Trophoblast cell (in vitro differentiated cells and primary cell): Measurements from ENCODE around the gene BGLAP.

Source experiments
- DNase-seq, 2 donors: peaks; one replicate each; pipeline ENCODE4 v3.0.0-alpha.2; 2016
- H2AFZ ChIP-seq: 2 replicates; pipeline ENCODE4 v1.6.1; 2013; ENCODE audit warnings: low read length, moderate library complexity, mild to moderate bottlenecking; ENCODE audit not compliant: insufficient read depth, poor library complexity
- H2AK5ac ChIP-seq: 2 replicates; pipeline ENCODE4 v1.6.1; 2013; ENCODE audit warnings: mild to moderate bottlenecking, low read length
- H2BK120ac ChIP-seq: 2 replicates; pipeline ENCODE4 v1.6.1; 2013; ENCODE audit warnings: low read length, mild to moderate bottlenecking, moderate library complexity; ENCODE audit not compliant: insufficient read depth, poor library complexity
- H2BK12ac ChIP-seq: 2 replicates; pipeline ENCODE4 v1.6.1; 2013; ENCODE audit warnings: mild to moderate bottlenecking, low read length, moderate library complexity
- H2BK5ac ChIP-seq: 2 replicates; pipeline ENCODE4 v1.6.1; 2013; ENCODE audit warnings: low read length, low read depth, moderate library complexity, mild to moderate bottlenecking; ENCODE audit not compliant: poor library complexity
- H3K14ac ChIP-seq: 2 replicates; pipeline ENCODE4 v1.6.1; 2013; ENCODE audit warnings: mild to moderate bottlenecking, low read length
- H3K18ac ChIP-seq: 2 replicates; pipeline ENCODE4 v1.6.1; 2013; ENCODE audit warnings: mild to moderate bottlenecking, low read length
- H3K23ac ChIP-seq: 2 replicates; pipeline ENCODE4 v1.6.1; 2013; ENCODE audit warnings: low read length
- H3K27ac ChIP-seq: 2 replicates; pipeline ENCODE4 v1.5.1; 2013; ENCODE audit warnings: low read depth, mild to moderate bottlenecking, inconsistent platforms, low read length, moderate library complexity
- H3K27me3 ChIP-seq: 2 replicates; pipeline ENCODE4 v1.6.1; 2013; ENCODE audit warnings: inconsistent platforms, mild to moderate bottlenecking, low read length, moderate library complexity; ENCODE audit not compliant: insufficient read depth
- H3K36me3 ChIP-seq, 2 experiments: 1 replicate in 1 of 2; 2 replicates in 1 of 2; pipeline ENCODE4 v1.6.1; 2013; ENCODE audit warnings: low read length in 2 of 2, mild to moderate bottlenecking in 2 of 2, moderate library complexity in 1 of 2; ENCODE audit not compliant: insufficient read depth in 2 of 2, control insufficient read depth in 1 of 2
- H3K4ac ChIP-seq: 2 replicates; pipeline ENCODE4 v1.6.1; 2013; ENCODE audit warnings: low read depth, mild to moderate bottlenecking, low read length, moderate library complexity
- H3K4me1 ChIP-seq, 2 experiments: 1 replicate in 1 of 2; 2 replicates in 1 of 2; pipeline ENCODE4 v1.6.1; 2013; ENCODE audit warnings: low read length in 2 of 2, mild to moderate bottlenecking in 2 of 2, moderate library complexity in 1 of 2; ENCODE audit not compliant: insufficient read depth in 2 of 2, control insufficient read depth in 1 of 2
- H3K4me2 ChIP-seq: 2 replicates; pipeline ENCODE4 v1.6.1; 2013; ENCODE audit warnings: inconsistent platforms, mild to moderate bottlenecking, low read length, moderate library complexity
- H3K4me3 ChIP-seq: 2 replicates; pipeline ENCODE4 v1.5.1; 2013; ENCODE audit warnings: mild to moderate bottlenecking, low read depth, low read length, inconsistent platforms
- H3K79me1 ChIP-seq: one replicate; pipeline ENCODE4 v1.6.1; 2013; ENCODE audit warnings: low read length
- H3K79me2 ChIP-seq: 2 replicates; pipeline ENCODE4 v1.6.1; 2013; ENCODE audit warnings: low read length, mild to moderate bottlenecking; ENCODE audit not compliant: control insufficient read depth, insufficient read depth, poor library complexity
- H3K9ac ChIP-seq: 2 replicates; pipeline ENCODE4 v1.6.1; 2013; ENCODE audit warnings: mild to moderate bottlenecking, low read length
- H3K9me3 ChIP-seq: 2 replicates; pipeline ENCODE4 v1.6.1; 2013; ENCODE audit warnings: low read depth, mild to moderate bottlenecking, control low read depth, inconsistent platforms, low read length; ENCODE audit not compliant: insufficient read depth
- H4K12ac ChIP-seq: 2 replicates; pipeline ENCODE4 v1.6.1; 2013; ENCODE audit warnings: low read depth, mild to moderate bottlenecking, low read length, moderate library complexity
- H4K8ac ChIP-seq: 2 replicates; pipeline ENCODE4 v1.6.1; 2013; ENCODE audit warnings: low read depth, mild to moderate bottlenecking, low read length, moderate library complexity
- H4K91ac ChIP-seq: one replicate; pipeline ENCODE4 v1.6.1; 2013; ENCODE audit warnings: low read depth, mild to moderate bottlenecking, low read length, moderate library complexity
- WGBS: extraction: QIAGEN DNeasy Blood & Tissue Kit; methylation state at CpG from one replicate; pipeline ENCODE4 v1.1.7; 2013; ENCODE audit warnings: missing lambda C conversion rate; ENCODE audit not compliant: insufficient read length, insufficient coverage; ENCODE audit errors: extremely low coverage; 5-methylcytosine and 5-hydroxymethylcytosine counted together

The BGLAP gene

DNA sequence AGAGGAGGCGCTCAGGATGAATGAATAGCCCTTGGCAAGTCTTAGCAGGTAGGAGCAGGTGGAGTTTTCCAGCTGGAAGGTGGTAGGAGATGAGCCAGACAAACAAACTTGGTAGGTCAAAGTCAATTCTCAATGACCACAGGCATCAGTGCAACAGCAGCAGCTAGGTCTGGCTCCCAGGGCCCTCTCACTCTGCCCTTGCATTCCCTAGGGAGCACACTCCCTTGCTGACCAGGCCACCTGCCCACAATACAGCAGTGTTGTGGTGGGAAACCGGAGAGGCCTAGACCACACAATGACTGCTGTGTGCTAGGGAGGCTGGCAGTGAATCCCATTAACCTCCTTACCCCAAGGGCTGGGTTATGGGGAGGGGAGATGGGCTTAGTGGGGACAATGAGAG, 18.9 kb downstream of the BGLAP start:
- no peak overlapping the region for H3K9ac ChIP-seq
- H2BK120ac ChIP-seq: no peak overlapping the region
- H2BK5ac ChIP-seq: no peak overlapping the region
- no peak overlapping the region for H3K4ac ChIP-seq
- H2AK5ac ChIP-seq: no peak overlapping the region
- WGBS: no CpG with 5 or more reads among the region's 2 CpGs
- no peak overlapping the region for H3K27ac ChIP-seq
- no peaks in the 10 kb centered on the region for H3K9me3 ChIP-seq
- no peak overlapping the region for H4K12ac ChIP-seq
- no peak overlapping the region for H2AFZ ChIP-seq
- H3K27me3 ChIP-seq: no peaks in the 10 kb centered on the region
- no peak overlapping the region for H4K8ac ChIP-seq
- peaks cover 75 to 87% of the 10 kb centered on the region in 2 experiments for H3K36me3 ChIP-seq
- DNase-seq: no peak
- no peak overlapping the region for H3K18ac ChIP-seq
- no peak overlapping the region for H3K14ac ChIP-seq
- H3K23ac ChIP-seq: no peak overlapping the region
- no peak overlapping the region for H2BK12ac ChIP-seq
- no peaks in the 10 kb centered on the region for H3K79me2 ChIP-seq
- H3K4me2 ChIP-seq: no peak overlapping the region
- no peaks in the 10 kb centered on the region for H3K4me1 ChIP-seq
- no peak overlapping the region for H3K4me3 ChIP-seq
- H4K91ac ChIP-seq: no peak overlapping the region
- no peaks in the 10 kb centered on the region for H3K79me1 ChIP-seq

- H3K79me2 ChIP-seq: no peaks in the 10 kb centered on the region
- no peak overlapping the region for H4K8ac ChIP-seq
- no peak overlapping the region for H3K9ac ChIP-seq
- no peak overlapping the region for H2AFZ ChIP-seq
- no peak overlapping the region for H3K14ac ChIP-seq
- H3K18ac ChIP-seq: no peak overlapping the region
- H3K79me1 ChIP-seq: no peaks in the 10 kb centered on the region
- H3K4me2 ChIP-seq: no peak overlapping the region
- DNase-seq: peak in 1 of 2 donors; percentile 47
- no peak overlapping the region for H4K91ac ChIP-seq
- no peak overlapping the region for H2AK5ac ChIP-seq
- H3K27ac ChIP-seq: no peak overlapping the region
- H3K36me3 ChIP-seq: peaks cover 82 to 90% of the 10 kb centered on the region in 2 experiments
- no peak overlapping the region for H2BK12ac ChIP-seq
- no peak overlapping the region for H2BK120ac ChIP-seq
- H4K12ac ChIP-seq: no peak overlapping the region
- H3K9me3 ChIP-seq: no peaks in the 10 kb centered on the region
- H3K4me1 ChIP-seq: no peaks in the 10 kb centered on the region
- H3K4ac ChIP-seq: no peak overlapping the region
- H3K4me3 ChIP-seq: no peak overlapping the region
- H2BK5ac ChIP-seq: no peak overlapping the region
- no CpG with 5 or more reads among the region's 9 CpGs for WGBS
- no peak overlapping the region for H3K23ac ChIP-seq
- no peaks in the 10 kb centered on the region for H3K27me3 ChIP-seq
Measured at GRCh38 chr1:156262461-156263287, 20.7 kb downstream of the BGLAP start.

DNA sequence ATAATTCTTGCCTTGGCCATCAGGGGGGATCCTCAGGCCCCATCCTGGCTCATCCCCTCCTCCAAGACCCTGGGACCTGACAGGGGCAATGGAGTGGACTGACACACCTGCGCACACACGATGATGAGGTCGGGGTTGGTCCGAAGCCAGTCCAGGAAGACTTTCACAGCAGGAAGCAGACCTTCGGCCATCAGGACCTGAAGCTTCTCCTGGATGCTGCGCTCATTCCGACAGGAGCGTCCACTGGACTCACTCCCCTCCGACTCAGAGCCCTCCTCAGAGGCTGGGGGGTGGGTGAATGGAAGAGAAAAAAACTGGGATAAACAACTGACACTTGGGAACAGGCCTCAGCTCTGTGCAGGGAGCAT, 21.3 kb downstream of the BGLAP start:
- H3K9me3 ChIP-seq: no peaks in the 10 kb centered on the region
- no CpG with 5 or more reads among the region's 9 CpGs for WGBS

DNA sequence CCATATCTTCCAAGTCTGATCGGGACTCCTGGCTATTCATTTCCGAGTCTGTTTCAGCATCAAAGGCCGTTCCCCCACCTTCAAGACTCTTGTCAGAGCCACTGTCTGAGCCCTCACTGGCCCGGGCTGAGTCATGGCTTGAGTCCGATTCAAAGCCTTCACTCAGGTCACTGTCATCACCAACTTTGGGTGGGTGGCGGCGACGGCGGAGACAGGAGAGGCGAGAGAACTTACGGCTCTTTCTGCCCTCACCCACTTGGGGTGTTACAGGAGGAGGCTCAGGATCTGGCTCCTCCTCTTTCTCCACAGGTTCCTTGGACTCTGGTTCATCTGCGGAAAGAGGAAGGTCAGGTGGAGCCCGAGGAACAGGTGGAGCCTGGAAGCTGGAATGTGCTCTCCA, 24.1 kb downstream of the BGLAP start:
- no peak overlapping the region for H3K9ac ChIP-seq
- no peak overlapping the region for H3K14ac ChIP-seq
- H4K12ac ChIP-seq: no peak overlapping the region
- no peak overlapping the region for H2BK120ac ChIP-seq
- H2BK5ac ChIP-seq: no peak overlapping the region
- WGBS: no CpG with 5 or more reads among the region's 13 CpGs
- H3K36me3 ChIP-seq: peaks cover 68 to 76% of the 10 kb centered on the region in 2 experiments
- H2BK12ac ChIP-seq: no peak overlapping the region
- no peak overlapping the region for H2AFZ ChIP-seq
- no peaks in the 10 kb centered on the region for H3K79me1 ChIP-seq
- no peak overlapping the region for H4K8ac ChIP-seq
- no peak overlapping the region for H3K23ac ChIP-seq
- H3K4ac ChIP-seq: no peak overlapping the region
- no peak overlapping the region for H3K4me3 ChIP-seq
- no peak overlapping the region for H3K27ac ChIP-seq
- H2AK5ac ChIP-seq: no peak overlapping the region
- no peaks in the 10 kb centered on the region for H3K9me3 ChIP-seq
- no peak for DNase-seq
- no peak overlapping the region for H3K18ac ChIP-seq
- H3K79me2 ChIP-seq: no peaks in the 10 kb centered on the region
- H3K4me2 ChIP-seq: no peak overlapping the region
- H3K4me1 ChIP-seq: no peaks in the 10 kb centered on the region
- H4K91ac ChIP-seq: no peak overlapping the region
- no peaks in the 10 kb centered on the region for H3K27me3 ChIP-seq

More for the DNA sequence above, 21.3 kb downstream of the BGLAP start:
- Histone ChIP-seq H2AK5ac (no peak overlapping the region), H3K18ac (no peak overlapping the region), H4K8ac (no peak overlapping the region), H3K79me2 (no peaks in the 10 kb centered on the region), H2AFZ (no peak overlapping the region), H3K14ac (no peak overlapping the region), H2BK12ac (no peak overlapping the region), H3K9ac (no peak overlapping the region), H3K27me3 (no peaks in the 10 kb centered on the region), H3K4me2 (no peak overlapping the region), H2BK120ac (no peak overlapping the region), H3K79me1 (no peaks in the 10 kb centered on the region), H3K23ac (no peak overlapping the region), H3K4me1 (no peaks in the 10 kb centered on the region), H4K12ac (no peak overlapping the region), H3K36me3 (peaks cover 84 to 90% of the 10 kb centered on the region in 2 experiments), H3K27ac (no peak overlapping the region), H2BK5ac (no peak overlapping the region), H3K4me3 (no peak overlapping the region), H4K91ac (no peak overlapping the region), H3K4ac (no peak overlapping the region)
- no peak for DNase-seq
